HG03558 (cell line): ENCODE data around the gene AEBP1.

Experiments
- ATAC-seq: cut with Tn5 transposase; IDR thresholded peaks from one replicate; pipeline ENCODE4 v1.9.1; 2021; ENCODE audit warnings: moderate number of reproducible peaks; ENCODE audit not compliant: unreplicated experiment; ENCODE audit errors: extremely low read depth

The AEBP1 gene

DNA sequence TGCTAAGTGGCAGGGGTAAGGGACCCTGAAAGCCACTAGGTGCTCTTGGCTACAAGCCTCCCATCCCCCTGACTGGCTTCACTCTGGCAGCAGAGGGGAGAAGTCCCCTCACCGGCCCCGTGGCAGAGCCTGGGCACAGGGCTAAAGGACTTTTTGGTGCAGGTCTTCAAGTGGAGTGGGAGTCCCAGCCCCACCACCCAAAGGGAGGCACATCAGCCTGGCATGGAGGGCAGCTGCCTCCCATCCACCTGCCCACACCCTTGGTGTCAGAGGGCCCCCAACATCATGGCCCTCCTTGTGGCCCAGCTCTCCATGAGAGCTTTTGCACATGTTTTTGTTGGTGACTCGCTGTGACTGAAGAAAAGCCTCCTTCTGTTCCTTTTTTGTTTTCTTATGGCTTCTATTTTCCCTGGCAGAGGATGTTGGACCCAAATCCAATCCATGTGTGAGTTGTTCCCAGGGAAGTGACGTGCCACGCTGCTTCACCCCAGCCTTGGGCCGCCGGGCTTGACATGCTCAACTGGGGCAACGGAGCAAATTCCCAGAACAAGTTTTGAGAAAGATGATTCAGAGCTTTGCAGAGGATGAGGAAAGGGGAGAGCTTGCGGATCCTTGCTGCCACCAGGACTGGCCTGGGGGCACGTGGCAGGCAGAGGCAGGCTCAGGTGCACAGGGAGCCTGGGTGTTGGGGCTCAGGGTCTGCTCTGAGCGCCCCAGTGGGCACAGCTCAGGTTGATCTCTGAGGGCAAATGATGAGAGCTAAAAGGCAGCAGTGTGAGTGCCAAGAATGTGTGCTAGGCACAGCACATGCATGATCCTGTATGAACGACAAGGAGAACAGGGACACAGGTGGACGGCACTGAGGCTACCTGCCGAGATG is 1.9 kb upstream of the AEBP1 start:
- ATAC-seq, result no peak

DNA sequence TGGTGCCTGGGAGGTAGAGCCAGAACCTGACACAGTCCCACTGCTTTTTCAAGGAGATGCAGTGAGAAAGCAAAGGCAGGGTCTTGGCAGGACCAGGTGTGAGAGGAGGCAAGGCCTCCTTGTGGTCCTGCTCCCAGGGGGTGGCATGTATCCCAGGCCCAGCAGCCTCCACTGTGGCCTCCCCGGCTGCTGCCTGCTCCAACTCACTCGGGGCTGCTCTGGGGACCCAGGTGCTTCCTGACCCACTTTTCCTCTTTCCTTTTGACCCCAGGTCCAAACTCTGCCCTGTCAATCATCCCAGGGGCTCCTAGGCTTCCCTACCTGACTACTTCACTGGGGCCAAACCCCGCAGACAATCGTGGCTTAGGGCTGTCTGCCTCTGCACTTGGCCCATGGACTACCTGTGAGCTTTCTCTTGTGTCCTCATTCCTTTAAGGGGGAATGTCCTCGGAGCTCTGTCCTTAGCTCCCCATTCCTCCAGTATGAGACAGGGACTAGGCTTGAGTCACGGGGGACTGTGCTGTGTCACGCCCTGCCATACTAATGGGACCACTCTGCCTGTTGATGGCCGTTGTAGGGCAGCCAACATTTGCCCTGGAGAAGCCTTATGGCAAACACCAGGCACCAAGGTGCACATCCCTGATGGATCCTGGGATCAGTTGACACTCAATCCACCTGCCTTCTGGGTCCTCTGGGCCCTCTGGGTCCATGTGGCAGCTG is 1.1 kb upstream of the AEBP1 start:
- ATAC-seq, result no peak

DNA sequence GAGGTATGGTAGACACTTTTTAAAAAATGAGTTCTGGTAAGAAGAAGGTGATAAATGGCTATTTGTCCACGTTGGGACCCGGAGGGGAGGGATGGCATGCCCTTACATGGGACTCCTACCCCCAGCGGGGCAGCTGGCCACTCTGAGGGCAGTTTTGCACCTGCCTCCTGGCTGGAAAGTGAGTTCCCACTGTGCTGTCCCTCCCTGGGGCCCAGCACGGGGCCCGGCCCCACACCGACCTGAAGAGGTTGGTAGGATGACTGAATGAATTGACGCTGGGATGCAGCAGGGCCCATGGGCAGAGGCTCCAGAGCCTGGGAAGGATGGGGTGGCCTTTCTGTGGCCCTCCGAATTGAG is 601 bp upstream of the AEBP1 start:
- no peak for ATAC-seq

DNA sequence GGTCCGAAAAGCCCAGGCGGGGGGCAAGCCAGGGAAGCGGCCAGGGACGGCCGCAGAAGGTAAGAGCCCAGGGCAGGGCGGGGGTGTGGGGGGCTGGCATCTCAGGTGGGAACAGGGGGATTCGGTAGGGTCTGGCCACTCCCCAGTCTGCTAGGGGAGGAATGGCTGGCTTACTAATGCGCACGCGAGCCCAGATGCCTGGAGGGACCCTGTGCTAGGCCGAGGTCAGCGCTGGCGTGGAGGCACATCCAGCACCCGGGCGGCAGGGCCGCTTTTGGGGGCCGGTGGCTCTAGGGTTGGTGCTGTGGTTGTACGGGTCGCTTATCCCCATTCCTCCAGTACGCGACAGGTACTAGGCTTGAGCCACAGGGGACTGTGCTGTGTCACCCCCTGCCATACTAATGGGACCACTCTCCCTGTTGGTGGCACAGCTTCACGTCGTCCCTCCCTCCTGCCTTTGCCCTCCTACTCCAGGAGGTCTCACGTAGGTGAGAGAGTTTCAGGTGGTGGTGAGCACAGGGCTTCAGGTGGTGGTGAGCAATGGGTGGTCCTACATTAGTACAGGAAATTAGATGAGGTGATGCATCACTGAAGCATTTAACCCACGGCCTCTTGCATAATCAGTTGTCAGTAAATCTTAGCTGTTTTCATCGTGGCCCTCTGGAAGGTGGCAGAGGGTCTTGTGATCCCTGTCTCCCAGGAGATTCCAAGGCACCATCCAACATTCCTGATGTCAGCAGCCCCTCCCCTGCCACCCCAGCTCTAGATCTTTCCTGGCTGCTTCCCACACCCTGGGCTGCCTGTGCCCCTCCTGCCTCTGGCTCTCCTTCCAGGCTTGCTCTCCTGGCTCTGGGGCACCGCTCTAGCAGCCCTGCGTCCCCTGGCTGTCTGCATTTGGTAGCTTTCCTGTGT is 971 bp downstream of the AEBP1 start:
- no peak for ATAC-seq

DNA sequence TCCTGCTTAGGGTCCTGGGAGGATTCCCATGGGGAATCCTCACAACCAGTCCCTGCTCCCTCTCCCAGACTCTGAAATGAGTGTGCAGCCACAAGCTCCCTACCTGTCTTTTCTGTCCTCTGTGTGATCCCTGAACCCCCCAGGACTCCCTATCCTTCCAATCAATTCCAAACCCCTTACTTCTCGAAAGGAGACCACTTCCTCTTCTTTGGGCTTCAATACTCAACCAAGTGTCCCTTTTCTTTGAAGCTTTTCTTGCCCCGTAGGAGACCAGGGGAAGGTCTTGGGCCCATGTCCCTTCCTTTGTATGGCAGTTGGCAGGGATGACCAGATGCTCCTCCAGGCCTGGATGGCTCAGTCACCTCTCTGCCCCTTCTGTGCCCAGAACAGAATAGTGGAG is 1.7 kb downstream of the AEBP1 start:
- no peak for ATAC-seq

DNA sequence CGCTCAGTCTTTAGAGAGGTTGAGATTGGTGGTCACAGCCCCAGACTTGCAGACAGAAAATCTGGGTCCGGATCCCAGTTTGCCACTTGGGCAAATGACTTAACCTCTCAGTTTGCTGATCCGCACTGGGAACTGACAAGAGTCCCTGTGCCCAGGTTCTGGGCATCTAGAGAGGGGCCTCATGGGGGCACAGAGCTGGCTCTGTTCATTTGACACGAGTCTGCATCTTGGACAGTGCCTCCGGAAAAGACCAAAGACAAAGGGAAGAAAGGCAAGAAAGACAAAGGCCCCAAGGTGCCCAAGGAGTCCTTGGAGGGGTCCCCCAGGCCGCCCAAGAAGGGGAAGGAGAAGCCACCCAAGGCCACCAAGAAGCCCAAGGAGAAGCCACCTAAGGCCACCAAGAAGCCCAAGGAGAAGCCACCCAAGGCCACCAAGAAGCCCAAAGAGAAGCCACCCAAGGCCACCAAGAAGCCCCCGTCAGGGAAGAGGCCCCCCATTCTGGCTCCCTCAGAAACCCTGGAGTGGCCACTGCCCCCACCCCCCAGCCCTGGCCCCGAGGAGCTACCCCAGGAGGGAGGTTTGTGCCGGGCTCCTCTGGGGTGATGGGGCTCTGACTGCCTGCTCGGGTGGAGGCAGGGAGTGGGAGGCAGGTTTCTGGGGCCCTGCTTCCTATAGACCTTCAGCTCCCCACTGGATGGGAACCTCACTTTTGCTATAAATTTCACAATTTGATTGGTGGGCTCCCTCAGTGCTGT is 2.3 kb downstream of the AEBP1 start:
- ATAC-seq, result no peak

DNA sequence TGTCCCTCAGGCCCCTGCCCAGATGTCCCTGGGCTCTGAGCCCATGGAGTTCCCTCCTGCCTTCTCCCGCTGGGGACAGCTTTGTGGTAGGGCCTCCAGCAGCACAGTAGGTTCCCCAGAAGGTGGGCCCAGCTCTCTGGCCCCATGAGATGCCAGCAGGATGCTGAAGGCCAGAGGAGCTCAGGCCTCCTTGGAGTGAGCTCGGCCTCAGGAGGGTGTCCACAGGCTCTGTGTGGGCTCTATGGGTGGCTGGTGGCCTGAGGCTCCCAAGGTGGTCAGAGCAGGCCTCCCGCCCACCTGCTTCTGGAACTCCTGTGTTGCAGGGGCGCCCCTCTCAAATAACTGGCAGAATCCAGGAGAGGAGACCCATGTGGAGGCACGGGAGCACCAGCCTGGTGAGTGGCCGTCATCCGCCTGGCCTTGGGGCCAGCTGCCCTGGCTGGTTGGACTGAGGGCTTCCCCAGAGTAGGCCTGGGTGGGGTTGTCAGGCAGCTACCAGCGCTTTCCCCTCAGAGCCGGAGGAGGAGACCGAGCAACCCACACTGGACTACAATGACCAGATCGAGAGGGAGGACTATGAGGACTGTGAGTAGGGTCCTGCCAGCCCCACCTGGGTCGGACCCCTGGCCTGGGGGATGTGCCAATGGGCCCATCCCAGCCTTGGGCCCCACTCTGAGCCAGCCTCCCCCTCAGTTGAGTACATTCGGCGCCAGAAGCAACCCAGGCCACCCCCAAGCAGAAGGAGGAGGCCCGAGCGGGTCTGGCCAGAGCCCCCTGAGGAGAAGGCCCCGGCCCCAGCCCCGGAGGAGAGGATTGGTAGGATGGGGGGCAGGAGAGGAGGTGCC is 3.2 kb downstream of the AEBP1 start:
- ATAC-seq, result no peak

DNA sequence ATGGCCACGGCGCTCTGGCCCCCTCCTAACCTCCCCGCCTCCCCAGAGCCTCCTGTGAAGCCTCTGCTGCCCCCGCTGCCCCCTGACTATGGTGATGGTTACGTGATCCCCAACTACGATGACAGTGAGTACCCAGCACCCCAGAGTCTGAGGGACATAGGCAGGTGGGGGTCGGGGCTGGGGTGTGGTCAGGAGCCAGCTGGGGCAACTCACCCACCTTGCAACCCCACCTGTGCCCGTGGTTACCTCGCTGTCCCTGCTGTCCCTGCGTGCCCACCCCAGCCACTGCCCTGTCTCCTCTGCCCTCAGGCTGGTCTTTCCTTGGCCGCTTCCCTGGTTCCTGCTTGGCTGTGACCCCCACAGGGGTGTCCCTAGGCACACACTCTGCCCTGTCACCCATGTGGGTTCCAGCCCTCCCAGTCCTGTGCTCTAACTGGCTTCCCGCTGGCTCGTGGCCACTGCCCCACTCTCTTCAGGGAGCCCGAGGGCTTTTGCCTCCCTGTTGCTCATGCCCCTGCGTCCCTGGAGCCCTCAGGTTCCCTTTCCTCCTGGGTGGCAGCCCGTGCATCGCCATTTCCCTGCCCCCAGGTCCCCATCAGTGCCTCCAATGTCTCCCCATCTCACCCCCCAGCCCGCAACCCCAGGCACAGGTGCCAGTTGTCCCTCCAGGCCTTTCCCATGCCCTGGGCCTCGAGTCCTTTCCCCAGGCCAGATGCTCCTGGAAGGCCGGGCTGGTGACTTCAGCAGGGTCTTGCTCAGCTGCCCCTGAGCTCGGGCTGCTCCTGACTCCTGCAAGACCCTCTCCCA is 4.0 kb downstream of the AEBP1 start:
- ATAC-seq, result no peak

DNA sequence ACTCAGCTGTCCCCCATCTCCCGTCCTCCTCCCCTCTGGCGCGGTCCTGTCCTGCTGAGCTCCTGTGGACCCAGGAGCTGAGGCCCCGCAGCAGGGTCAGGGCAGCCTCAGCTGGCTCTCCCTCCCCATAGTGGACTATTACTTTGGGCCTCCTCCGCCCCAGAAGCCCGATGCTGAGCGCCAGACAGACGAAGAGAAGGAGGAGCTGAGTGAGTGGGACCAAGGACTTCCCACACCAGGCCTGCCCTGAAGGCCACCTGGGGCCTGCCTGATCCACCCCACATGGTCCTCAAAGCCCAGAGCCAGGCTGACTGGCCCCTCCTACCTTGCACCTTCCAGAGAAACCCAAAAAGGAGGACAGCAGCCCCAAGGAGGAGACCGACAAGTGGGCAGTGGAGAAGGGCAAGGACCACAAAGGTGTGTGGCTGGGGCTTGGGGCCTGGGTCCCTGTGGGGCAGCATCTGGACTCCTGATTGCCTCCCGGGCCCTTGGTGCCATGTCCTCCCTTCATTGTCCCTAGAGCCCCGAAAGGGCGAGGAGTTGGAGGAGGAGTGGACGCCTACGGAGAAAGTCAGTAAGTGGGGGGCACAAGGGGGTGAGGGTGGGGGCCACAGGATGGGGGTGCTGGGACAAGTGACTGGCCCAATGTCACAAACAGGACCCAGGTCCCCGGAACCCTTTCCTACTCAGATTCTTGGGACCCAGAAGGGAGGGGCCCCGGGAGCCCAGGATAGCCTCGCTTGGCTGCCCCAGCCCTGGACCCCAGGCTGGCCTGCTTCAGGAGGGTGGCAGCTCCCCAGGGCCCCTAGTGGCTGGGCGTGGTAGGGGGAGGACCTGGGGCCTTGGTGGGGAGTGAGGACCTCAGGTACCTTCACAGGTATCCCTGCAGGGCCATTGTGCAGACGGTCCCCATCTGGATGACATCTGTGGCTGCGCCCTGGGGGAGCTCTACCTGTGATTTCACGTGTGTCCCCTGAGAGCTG is 4.9 kb downstream of the AEBP1 start:
- no peak for ATAC-seq

DNA sequence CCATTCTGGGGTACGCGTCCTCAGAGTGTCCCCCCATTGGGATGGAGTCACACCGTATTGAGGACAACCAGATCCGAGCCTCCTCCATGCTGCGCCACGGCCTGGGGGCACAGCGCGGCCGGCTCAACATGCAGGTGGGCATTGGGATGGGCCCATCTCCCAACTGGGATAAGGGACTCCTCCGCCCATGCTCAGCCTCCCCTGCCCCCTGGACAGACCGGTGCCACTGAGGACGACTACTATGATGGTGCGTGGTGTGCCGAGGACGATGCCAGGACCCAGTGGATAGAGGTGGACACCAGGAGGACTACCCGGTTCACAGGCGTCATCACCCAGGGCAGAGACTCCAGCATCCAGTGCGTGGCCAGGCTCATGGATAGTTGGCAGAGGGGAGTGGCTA is 5.8 kb downstream of the AEBP1 start:
- ATAC-seq, result no peak

DNA sequence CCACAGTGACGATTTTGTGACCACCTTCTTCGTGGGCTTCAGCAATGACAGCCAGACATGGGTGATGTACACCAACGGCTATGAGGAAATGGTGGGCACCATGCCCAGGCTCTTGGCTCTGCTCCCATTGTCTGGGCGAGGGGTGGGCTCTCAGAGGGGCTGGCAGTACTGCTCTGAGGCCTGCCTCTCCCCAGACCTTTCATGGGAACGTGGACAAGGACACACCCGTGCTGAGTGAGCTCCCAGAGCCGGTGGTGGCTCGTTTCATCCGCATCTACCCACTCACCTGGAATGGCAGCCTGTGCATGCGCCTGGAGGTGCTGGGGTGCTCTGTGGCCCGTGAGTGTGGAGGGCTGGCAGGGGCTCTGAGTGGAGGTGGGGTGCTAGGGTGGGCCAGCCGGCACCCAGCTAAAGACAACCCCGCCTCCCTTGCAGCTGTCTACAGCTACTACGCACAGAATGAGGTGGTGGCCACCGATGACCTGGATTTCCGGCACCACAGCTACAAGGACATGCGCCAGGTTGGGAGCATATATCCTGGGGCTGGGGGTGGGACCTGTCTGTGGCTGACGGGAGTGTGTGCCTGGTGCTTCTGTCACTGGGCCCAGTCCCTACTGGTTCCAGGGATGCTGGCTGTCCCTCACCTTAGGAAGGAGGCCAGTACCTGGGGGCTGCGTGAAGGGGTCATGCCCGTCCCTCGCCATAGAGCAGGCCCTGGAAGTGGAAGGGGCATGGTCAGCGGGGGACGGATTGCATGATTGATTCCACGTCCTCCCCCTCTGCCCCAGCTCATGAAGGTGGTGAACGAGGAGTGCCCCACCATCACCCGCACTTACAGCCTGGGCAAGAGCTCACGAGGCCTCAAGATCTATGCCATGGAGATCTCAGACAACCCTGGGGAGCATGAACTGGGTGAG is 6.8 kb downstream of the AEBP1 start:
- no peak for ATAC-seq

DNA sequence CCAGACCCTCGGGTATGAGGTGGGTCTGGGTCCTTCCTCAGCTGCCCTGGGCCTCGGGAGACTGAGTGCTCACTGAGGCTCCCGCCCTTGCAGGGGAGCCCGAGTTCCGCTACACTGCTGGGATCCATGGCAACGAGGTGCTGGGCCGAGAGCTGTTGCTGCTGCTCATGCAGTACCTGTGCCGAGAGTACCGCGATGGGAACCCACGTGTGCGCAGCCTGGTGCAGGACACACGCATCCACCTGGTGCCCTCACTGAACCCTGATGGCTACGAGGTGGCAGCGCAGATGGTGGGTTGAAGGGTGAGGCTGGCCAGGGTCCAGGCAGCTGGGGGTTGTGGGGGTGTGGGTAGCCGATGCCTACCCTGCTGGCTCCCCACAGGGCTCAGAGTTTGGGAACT is 7.6 kb downstream of the AEBP1 start:
- ATAC-seq, result no peak

DNA sequence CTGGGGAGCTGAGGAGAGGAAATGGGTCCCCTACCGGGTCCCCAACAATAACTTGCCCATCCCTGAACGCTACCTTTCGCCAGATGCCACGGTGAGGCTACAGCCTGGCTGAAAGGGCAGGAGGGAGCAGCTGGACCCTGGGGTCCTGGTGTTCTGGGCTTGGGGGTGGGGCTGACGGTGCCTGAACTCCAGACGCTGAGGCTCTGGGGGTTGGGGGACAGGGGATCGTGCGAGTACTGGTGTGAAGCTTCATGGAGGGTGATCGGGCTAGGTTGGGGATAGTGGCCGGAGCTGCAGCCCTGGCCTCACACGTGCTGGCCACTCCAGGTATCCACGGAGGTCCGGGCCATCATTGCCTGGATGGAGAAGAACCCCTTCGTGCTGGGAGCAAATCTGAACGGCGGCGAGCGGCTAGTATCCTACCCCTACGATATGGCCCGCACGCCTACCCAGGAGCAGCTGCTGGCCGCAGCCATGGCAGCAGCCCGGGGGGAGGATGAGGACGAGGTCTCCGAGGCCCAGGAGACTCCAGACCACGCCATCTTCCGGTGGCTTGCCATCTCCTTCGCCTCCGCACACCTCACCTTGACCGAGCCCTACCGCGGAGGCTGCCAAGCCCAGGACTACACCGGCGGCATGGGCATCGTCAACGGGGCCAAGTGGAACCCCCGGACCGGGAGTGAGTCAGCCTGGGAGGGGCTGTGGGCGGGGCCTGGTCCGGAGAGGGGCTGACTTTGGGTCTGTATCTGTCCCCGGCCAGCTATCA is 8.3 kb downstream of the AEBP1 start:
- ATAC-seq, result no peak

DNA sequence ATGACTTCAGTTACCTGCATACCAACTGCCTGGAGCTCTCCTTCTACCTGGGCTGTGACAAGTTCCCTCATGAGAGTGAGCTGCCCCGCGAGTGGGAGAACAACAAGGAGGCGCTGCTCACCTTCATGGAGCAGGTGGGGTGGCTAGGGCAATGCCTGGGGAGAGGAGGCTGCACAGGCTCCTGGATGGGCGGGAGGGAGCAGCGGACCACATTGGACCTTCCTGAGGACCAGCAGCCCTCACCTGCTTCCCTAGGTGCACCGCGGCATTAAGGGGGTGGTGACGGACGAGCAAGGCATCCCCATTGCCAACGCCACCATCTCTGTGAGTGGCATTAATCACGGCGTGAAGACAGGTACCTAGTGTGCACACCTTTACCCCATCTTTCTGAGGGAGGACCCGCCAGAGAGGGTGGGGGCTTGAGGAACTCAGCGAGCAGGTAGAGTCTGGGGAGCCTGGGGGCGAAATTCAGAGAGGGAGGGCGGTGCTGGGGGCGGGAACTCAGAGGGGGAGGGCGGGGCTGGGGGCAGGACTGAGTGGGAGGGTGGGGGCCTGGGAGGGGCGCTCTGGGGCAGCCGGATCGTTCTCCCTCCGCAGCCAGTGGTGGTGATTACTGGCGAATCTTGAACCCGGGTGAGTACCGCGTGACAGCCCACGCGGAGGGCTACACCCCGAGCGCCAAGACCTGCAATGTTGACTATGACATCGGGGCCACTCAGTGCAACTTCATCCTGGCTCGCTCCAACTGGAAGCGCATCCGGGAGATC is 9.0 kb downstream of the AEBP1 start:
- no peak for ATAC-seq
